COR-L47 (cell line): ENCODE data around the gene CLPTM1.
"Not testable (repeated sequence)": the region's sequence is repeated elsewhere in the genome, so short reads cannot be mapped to it uniquely, and the experiment has no call there.

ENCODE experiments used
- DNase-seq: peaks from one replicate; lab custom pipeline; 2025; lab: John Stamatoyannopoulos, UW

The CLPTM1 gene

GRCh38 chr19:44975444-44975843, 20.3 kb downstream of the CLPTM1 start:
- no peak for DNase-seq

GRCh38 chr19:44984005-44984404, 28.8 kb downstream of the CLPTM1 start:
- DNase-seq = no peak

GRCh38 chr19:44985445-44985844, 30.3 kb downstream of the CLPTM1 start:
- no peak for DNase-seq

GRCh38 chr19:44986389-44986788, 31.2 kb downstream of the CLPTM1 start:
- DNase-seq = no peak

GRCh38 chr19:44987148-44987675, 32.0 kb downstream of the CLPTM1 start:
- DNase-seq = no peak

GRCh38 chr19:44988273-44988672, 33.1 kb downstream of the CLPTM1 start:
- DNase-seq = no peak

- peak; percentile 48 for DNase-seq
Measured at GRCh38 chr19:44988896-44989556, 33.8 kb downstream of the CLPTM1 start.

- DNase-seq = no peak
Measured at GRCh38 chr19:44990459-44990858, 35.3 kb downstream of the CLPTM1 start.

- DNase-seq = no peak
Measured at GRCh38 chr19:44990966-44991365, 35.8 kb downstream of the CLPTM1 start.

GRCh38 chr19:44992336-44993163, 37.4 kb downstream of the CLPTM1 start:
- no peak for DNase-seq

GRCh38 chr19:44993526-44993925, 38.3 kb downstream of the CLPTM1 start:
- no peak for DNase-seq

- DNase-seq = no peak
Measured at GRCh38 chr19:44993926-44994537, 38.9 kb downstream of the CLPTM1 start.

- no peak for DNase-seq
Measured at GRCh38 chr19:44998025-44998424, 42.8 kb downstream of the CLPTM1 start.

GRCh38 chr19:44999131-44999925, 44.1 kb downstream of the CLPTM1 start:
- DNase-seq = not testable (repeated sequence)

- not testable (repeated sequence) for DNase-seq
Measured at GRCh38 chr19:45000665-45001064, 45.5 kb downstream of the CLPTM1 start.

- peak; percentile 70 for DNase-seq
Measured at GRCh38 chr19:45001087-45001739, 46.0 kb downstream of the CLPTM1 start, which contains the start of gene RELB. Gene RELB, plus strand, starts transcription at chr19:45001464. Its CDS starts 116 bp downstream, at chr19:45001580.

GRCh38 chr19:45003485-45003884, 48.3 kb downstream of the CLPTM1 start:
- DNase-seq = no peak

- no peak for DNase-seq
Measured at GRCh38 chr19:45005787-45006186, 50.6 kb downstream of the CLPTM1 start.

- no peak for DNase-seq
Measured at GRCh38 chr19:45008552-45008951, 53.4 kb downstream of the CLPTM1 start.

- DNase-seq = no peak
Measured at GRCh38 chr19:45009625-45010255, 54.6 kb downstream of the CLPTM1 start.

- no peak for DNase-seq
Measured at GRCh38 chr19:45010306-45010705, 55.1 kb downstream of the CLPTM1 start.
